ENCODE results near the gene RAB3IL1.

- TF ChIP-seq CTCF (IDR thresholded peaks at IDR 0.05 in 2 of 3, conservative IDR thresholded peaks at IDR 0.05 in 1 of 3; ENCODE audit: borderline replicate concordance in 1 of 3, insufficient read depth in 1 of 3, low read depth in 2 of 3, low read length in 2 of 3) = no peak
- TF ChIP-seq JUND (IDR thresholded peaks at IDR 0.05) = no peak
- no peak for TF ChIP-seq POLR2AphosphoS5 (IDR thresholded peaks at IDR 0.05; ENCODE audit: low read depth, low read length)
- TF ChIP-seq EZH2 (IDR thresholded peaks at IDR 0.05) = no peak
These were observed 6.9 kb downstream of the RAB3IL1 start for GRCh38 chr11:61910187-61911127.

Data from HCT116 (cell line).